Renal cortical epithelial cell (primary cell): ENCODE data around the gene MYLK3. TPM values are rescaled to one million over a fixed set of nuclear protein-coding genes. Genes with fewer than 3 reads are reported as not detected.

ENCODE experiments used
- DNase-seq: peaks from one replicate; pipeline ENCODE4 v3.0.0-alpha.2; 2011; ENCODE audit warnings: low read depth
- total RNA-seq: library from RNA; depleted of rRNA; stranded (reverse); fragments of >200 nt; gene quantifications from 2 replicates; pipeline ENCODE4 v1.2.3, GENCODE V29; 2014

Gene MYLK3
- total RNA-seq, 1 donor from 2014 or later, result 0.50 TPM

DNA sequence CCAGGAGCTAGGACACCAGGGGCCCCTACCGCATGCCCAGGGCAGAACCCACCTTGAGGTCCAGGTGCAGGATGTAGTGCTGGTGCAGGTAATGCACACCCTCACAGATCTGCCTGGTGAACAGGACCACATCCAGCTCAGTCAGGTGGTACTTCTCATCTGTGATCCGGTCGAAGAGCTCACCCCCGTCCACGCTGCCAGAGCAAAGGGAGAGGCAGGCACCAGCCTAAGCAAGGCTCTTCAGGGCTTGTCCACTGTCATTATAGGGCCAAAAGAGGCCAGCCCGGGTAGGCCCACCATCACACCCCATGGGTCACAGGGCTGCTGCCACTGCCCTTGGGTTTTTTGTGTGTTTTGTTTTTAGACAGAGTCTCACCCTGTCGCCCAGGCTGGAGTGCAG is 21.0 kb downstream of the MYLK3 start:
- DNase-seq, result no peak

DNA sequence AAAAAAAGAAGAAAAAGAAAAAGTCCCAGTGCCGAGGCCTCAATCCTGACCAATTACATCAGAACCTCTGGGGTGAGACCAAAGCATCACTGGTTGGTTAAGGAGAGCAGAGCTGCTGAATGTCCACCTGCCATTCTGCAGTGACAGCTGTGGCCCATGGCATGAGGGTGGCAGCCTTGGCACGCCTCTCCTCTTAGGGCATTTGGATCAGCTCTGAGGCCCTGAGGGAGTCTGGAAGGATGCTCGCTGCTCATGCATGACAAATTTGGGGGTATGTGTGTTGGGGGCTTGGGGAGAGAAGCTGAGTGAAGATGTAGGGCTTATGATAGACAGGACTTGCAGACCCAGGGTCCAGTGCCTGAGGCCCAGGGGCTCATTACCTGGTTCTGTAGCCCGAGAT is 26.3 kb downstream of the MYLK3 start:
- DNase-seq, result no peak

DNA sequence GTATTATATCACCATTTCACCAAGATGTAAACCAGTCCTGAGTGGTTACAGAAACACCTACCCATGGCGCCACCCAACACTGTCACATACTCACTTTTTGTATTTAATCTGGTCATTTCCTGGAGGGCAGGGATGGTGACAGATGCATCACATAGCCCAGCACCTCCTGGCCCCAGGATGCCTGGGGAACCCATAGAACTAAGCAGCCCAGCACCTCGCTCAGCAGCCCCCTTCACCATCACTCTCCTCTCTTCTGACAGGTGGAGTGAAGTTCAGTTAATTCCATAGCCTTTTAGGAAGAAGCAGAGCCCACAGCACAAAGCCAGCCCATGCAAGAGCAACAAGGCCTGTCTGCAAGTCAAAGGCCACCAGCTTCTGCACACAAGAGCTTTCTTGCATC is 27.5 kb downstream of the MYLK3 start:
- DNase-seq, result no peak

DNA sequence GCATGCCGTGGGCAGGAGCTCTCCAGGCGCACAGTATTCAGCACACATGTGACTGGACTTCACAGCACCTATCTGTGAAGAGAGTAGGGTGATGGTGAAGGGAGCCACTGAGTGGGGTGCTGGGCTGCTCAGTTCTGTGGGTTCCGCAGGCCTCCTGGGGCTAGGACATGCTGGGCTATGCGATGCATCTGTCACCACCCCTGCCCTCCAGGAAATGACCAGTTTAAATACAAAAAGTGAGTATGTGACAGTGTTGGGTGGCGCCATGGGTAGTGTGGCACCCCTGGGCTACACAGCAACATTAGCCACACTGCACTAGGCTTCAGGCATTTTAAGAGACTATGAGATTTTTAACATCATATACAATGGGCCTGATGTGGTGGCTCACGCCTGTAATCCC is 28.6 kb downstream of the MYLK3 start:
- DNase-seq, result no peak

DNA sequence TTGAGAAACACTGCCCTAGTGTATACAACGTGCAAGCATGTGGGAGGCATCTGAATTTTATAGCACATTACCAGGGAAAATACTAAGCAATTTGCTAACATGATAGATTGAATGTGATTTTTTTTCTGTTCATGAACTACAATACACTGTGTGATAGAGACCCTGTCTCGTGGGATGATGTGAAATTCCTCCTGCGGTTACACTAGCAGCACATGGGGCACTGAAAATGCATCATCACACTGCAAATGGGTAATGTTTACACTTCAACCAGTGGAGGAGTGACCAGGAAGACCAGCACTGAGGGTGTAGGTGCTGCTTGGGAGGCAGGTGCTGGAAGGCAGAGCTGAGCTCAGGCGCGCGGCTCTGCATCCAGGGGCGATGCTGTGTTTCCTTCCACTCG is 29.9 kb downstream of the MYLK3 start:
- DNase-seq, result no peak

DNA sequence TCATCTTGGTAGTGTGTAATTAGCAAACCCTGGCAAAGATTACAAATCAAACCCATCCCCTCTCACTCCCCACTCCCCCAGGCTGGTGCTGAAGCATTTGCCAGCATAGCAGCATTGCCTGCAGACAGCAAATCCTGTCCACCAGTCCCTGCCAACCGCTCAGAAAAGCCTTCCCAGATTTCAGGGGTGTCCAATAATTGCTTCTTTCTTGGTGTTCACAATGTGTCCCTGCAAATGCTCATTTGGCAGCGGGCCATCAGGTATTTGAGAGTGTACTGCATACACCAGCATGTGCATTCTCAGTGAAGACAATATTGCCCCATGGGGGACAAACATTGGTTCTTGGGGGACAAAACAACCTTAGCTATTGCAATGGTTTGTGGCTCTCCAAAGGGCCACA is 30.5 kb downstream of the MYLK3 start:
- DNase-seq, result no peak

DNA sequence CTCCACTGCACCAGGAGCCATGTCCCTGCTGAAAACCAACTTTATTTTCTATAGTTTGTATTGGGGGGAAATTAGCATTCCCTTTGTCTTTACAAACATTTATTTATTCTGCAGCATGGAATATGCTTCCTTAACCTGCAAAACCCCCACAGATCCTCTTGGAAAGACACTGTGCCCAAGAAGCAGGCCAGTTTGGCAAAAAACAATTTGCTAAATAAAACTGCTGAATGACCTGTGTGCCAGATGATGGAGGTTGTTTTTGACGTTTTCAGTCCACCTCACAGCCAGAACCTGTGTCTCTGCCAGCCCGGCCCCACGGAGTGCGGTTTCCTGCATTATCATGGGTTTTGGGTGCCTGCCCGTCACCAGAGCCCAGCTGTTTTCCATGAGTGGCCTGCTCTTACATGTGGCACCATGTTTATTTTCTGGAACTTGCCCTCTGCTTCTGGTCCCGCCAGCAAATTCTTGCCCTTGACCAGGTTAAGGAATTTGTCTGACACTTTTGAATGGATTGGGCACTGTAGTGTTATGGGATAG is 32.3 kb downstream of the MYLK3 start:
- no peak for DNase-seq

DNA sequence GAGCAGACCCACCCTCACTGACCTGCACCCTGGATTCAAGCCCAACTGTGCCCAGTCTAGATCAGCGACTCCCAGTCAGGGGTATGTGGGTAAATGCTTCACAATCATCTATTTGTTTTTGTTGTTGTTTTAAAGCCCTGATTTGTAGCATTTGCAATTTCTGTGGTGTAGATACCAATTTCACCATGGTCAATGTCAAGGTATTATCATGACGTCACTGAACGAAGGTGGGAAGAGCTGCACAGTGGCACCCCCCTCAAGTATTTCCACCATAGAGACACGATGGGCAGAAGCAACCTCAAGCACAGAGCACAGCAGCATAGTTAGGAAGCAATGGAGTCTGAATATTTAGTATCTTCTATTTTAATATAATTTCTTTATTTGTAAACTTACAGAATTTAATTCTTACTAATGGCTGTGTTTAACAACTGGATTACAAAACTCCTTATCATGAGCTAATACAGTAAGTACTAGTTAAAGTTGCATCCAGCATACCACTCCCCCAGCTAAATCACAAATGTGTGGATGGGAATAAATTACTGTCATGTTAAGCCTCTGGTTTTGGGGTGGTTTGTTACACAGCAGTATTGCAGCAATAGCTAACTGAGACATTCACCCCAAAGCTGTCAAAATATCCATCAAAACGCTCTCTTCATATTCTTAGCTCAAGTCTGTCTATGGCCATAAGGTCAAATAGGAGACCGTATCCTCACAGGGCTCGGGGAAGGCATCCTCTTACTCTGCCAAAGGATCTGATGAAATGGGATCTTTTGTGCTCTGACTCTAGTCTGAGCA is 33.1 kb downstream of the MYLK3 start:
- no peak for DNase-seq

DNA sequence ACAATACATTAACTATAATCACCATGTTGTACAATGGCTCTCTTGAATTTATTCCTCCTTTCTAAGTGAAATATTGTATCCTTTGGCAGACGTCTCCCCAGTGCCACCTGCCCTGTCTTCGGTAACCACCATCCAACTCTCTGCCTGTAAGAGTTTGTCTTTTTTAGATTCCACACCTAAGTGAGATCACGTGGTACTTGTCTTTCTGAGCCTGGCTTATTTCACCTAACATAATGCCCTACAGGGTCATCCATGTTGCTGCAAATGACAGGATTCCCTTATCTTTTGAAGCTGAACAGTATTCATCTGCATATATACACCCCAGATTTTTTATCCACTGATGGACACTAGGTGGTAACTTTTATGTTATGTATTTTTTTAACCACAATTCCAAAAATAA is 34.5 kb downstream of the MYLK3 start:
- DNase-seq, result no peak

DNA sequence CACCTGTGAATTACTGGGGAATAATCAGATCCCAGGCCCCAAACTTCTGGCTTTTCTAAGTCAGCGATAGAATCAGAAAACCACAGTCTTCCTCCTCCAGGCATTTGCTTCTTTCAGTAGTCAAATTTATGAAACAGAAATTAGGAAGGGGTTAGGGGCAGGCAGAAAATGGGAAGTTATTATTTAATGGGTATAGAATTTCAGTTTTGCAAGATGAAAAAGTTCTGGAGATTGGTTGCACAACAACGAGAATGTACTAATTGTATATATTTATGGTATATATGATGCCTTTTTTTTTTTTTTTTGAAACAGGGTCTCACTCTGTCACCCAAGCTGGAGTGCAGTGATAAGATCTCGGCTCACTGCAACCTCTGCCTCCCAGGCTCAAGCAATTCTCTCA is 35.2 kb downstream of the MYLK3 start:
- DNase-seq, result no peak

DNA sequence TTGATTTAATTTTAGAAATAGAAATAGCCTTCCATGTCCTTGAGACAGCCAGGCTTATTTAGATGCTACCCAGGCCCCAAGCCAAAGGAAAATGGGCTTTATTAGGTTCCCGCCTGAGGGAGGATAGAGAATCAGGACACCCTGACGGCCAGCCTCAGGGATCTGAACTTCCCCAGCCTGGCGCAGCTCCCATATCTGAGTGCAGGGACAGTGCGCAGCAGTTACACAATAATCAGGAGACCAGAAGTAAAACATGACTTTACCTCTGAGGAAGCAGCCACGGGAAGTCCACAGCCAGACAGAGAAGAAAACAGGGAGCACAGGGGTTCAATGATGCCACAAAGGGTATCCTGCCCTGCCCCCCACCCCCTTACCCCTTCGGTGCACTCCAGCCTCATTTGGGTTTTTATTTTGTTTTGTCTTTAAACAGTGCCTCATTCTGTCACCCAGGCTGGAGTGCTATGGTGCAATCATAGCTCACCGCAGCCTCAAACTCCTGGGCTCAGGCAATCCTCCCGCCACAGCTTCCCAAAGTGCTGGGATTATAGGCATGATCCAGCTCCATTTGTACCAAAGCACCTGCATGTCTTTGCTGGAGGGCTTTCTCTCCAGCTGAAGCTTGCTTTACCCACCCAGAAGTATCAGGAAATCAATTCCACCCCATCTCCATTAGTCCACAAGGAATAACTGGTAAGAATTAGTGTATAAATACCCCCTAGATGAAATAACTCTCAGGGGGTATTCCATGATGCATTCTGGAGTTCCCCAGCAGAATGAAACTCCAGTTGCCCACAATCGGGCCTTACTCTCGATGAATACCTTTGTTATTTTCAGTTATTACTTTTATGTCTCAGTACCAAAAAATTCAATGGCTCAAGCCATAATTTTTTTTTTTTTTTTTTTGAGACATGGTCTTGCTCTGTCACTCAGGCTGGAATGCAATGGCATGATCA is 36.8 kb downstream of the MYLK3 start:
- DNase-seq, result no peak

DNA sequence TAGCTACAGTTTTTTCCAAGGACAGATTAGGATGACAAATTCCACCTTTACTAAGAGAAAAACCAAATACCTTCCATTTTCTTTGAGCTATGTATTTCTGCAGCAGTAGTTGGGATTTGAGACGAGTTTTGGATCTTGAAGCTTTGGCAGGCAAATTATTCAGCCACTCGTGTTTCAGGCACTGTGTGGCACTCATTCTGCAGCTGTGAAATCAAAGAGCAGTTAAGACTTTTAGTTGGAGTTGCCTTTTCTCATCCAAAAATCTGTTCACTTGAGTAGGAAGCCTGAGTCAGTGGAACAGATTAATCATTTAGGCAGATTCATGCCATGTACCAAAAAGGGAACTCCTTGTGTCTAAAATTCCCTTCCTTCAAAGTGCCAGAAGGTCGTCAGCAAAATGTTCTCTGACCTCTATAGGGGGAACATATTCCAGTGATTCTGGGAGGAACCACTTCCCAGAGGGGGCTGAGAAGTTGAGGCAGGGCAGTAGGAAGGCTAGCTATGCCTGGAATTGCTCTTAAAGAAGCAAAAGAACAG is 38.6 kb downstream of the MYLK3 start:
- no peak for DNase-seq

DNA sequence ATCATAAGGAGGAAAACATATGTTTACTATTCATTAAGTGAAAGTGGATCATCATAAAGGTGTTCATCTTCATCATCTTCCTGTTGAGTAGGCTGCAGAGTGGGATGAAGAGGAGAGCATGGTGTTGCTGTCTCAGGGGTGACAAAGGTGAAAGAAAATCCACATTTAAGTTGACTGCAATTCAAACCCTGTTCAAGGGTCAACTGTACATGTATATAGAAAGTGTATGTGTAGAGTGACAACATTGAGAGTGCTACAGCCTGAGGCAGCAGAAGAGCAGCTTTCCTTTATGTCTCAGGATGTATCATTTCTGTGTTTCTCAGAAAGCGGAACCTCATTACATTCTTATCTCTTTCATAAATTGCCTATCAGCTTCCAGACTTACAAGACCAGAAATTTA is 41.5 kb downstream of the MYLK3 start:
- DNase-seq, result no peak

DNA sequence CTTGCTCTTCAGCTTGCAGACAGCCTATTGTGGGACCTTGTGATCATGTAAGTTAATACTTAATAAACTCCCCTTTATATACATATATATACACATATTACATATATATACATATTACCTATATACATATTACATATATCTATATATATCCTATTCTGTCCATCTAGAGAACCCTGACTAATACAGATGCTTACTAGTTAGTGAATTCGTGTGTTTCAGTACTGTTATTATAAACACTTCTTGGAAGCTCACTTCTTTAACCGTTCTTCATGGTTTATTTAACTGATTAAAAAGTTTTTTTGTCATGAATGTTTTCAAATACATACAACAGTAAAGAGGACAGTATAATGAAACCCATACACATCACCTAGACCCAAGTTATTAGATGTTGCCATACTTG is 46.1 kb downstream of the MYLK3 start:
- DNase-seq, result no peak

DNA sequence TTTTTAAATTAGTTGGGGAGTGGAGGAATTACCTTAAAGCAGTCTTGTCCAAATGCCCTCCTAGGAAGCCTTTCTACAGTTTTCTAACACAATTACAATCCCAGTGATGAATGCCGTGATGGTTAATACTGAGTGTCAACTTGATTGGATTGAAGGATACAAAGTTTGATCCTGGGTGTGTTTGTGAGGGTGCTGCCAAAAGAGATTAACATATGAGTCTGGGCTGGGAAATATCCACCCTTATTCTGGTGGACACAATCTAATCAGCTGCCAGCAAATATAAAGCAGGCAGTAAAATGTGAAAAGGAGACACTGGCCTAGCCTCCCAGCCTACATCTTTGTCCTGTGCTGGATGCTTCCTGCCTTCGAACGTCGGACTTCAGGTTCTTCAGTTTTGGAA is 46.5 kb downstream of the MYLK3 start:
- no peak for DNase-seq

DNA sequence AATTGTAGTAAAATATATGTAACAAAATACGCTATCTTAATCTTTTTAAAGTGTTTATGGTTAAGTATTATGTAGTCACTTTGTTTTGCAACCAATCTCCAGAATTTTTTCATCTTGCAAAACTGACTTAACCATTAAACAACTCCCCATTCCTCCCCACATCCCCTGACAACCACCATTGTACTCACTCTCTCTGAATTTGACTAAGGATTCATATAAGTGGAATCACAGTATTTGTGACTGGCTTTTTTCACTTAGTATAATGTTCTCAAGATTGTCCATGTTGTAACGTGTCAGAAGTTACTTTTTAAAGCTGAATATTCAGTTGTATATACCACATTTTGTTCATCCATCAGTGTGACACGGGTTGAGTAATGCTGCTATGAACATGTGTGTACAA is 48.1 kb downstream of the MYLK3 start:
- DNase-seq, result no peak

DNA sequence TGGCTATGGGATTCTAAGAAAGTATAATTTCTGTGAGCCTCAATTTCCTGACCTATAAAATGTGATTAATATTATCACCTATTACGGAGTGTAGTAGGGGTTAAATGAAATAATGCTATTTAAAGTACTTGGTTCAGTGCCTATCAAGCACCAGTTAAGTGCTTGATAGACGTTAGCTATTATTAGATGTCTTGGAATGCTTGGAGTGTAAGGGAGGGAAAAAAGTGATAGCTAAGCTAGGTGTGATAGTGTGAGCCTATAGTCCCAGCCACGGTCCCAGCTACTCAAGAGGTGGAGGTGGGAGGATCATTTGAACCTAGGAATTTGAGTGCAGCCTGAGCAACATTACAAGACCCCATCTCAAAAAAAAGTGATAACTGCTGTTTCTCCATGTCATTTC is 51.2 kb downstream of the MYLK3 start:
- no peak for DNase-seq

DNA sequence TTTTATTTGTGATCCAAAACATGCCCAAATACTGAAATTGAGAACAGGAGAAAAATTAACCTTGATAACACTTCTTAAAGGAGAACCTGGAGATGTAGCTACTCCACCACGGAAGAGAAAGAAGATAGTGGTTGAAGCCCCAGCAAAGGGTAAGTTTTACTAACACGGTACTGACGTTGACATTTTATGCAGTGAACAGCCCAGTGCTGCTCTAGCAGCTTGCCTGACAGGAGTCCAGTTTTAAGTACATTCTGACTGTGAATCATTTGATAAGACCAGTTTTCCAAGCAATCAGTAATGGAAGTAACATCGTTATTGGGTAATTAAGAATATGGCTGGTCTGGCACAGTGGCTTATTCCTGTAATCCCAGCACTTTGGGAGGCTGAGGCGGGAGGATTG is 52.2 kb downstream of the MYLK3 start:
- DNase-seq, result no peak

DNA sequence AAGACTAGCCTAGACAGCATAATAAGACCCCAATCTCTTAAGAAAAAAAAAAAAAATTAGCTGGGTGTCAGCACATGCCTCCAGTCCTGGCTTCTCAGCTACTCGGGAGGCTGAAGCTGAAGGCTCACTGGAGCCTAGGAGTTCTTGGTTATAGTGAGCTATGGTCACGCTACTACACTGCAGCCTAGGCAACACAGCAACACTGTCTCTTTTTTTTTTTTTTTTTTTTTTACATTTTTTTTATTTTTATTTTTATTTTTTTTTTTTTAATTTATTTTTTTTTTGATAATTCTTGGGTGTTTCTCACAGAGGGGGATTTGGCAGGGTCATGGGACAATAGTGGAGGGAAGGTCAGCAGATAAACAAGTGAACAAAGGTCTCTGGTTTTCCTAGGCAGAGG is 54.5 kb downstream of the MYLK3 start:
- DNase-seq, result no peak

DNA sequence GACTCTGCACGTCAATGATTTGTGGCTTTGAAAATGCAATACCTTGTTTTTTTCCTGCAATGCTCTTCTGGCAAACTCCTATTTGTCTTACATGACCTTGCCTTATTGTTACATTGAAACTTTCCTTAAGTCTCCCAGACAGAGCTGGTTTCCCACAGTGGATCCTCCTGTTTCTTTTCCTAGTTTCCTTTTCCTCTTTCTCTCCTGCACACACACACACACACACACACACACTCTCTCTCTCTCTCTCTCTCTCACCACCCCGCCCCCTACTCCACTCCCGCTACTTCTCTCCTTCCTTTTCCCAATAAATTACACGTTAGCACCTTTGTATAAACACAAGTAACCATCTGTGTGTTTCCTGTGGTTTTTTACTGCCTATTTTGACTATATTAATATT is 56.4 kb downstream of the MYLK3 start:
- no peak for DNase-seq

DNA sequence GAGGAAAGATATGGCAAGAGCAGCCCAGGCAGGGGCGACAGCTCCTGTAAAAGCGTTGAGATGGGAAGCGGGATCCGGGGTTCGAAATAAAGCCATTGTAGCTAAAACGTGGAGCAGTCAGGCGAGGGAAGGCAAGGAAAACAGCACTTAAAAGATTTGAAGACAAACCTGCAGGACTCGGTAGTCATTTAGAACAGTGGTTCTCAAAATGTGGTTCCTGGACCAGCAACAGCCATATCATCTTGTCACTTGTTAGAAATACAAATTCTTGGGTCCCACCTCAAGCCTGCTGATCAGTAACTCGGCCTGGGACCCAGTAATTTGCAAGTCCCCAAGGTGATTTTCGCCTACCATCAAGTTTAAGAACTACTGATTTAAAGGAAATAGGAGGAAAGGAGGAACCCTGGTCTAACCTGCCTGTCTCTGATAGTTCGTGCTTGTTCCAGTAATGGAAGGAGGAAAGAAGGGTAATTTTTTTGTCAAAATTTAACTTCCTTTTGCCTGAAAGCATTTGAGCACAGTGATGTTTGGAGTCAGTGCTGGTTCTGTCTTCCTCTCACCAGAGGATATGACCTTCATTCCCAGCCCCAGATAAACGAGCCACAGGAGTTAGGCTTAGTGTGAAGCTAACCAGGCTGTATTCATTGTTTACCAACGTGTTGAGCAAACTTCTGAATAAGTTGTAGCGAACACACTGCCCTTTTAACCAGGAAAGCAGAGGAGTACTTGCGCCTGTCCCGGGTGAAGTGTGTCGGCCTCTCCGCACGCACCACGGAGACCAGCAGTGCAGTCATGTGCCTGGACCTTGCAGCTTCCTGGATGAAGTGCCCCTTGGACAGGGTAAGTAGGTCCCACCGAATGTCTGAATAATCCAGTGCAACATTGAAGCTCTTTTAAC is 57.6 kb downstream of the MYLK3 start:
- peak; percentile 31 for DNase-seq
